ENCODE data around the gene MAGI3. TPM values are rescaled to one million over a fixed set of nuclear protein-coding genes. Genes with fewer than 3 reads are reported as not detected.
"Not testable (repeated sequence)": the region's sequence is repeated elsewhere in the genome, so short reads cannot be mapped to it uniquely, and the experiment has no call there.

Gene MAGI3
- total RNA-seq, 2 donors from 2014 or later: 8.0 to 11.2 TPM

- H3K4me3 Mint-ChIP-seq: no peak overlapping the region
- H3K27me3 Mint-ChIP-seq: no peaks in the 10 kb centered on the region
- ATAC-seq (no peak), DNase-seq (no peak)
- H3K36me3 Mint-ChIP-seq (ENCODE audit: low read depth): peaks cover 3% of the 10 kb centered on the region
- H3K9me3 ChIP-seq (ENCODE audit: control insufficient read depth, low read length, poor library complexity, severe bottlenecking): peaks cover 5% of the 10 kb centered on the region
- H3K4me1 Mint-ChIP-seq: no peaks in the 10 kb centered on the region
- H3K27ac Mint-ChIP-seq: no peak overlapping the region
Measured at GRCh38 chr1:113479713-113480676, 89.7 kb downstream of the MAGI3 start.

DNA sequence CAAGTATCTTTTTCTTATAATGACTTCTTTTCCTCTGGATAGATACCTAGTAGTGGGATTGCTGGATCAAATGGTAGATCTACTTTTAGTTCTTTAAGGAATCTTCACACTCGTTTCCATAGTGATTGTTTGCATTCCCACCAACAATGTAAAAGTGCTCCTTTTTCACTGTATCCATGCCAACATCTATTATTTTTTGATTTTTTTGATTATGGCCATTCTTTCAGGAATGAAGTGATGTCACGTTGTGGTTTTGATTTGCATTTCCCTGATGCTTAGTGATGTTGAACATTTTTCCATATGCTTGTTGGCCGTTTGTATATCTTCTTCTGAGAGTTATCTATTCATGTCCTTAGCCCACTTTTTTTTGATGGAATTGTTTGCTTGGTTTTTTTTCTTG, 94.8 kb downstream of the MAGI3 start:
- not testable (repeated sequence) for H3K4me3 Mint-ChIP-seq; DNase-seq; H3K9me3 ChIP-seq (ENCODE audit: control insufficient read depth, low read length, poor library complexity, severe bottlenecking); H3K27me3 Mint-ChIP-seq; H3K36me3 Mint-ChIP-seq (ENCODE audit: low read depth); H3K4me1 Mint-ChIP-seq; H3K27ac Mint-ChIP-seq; ATAC-seq

DNA sequence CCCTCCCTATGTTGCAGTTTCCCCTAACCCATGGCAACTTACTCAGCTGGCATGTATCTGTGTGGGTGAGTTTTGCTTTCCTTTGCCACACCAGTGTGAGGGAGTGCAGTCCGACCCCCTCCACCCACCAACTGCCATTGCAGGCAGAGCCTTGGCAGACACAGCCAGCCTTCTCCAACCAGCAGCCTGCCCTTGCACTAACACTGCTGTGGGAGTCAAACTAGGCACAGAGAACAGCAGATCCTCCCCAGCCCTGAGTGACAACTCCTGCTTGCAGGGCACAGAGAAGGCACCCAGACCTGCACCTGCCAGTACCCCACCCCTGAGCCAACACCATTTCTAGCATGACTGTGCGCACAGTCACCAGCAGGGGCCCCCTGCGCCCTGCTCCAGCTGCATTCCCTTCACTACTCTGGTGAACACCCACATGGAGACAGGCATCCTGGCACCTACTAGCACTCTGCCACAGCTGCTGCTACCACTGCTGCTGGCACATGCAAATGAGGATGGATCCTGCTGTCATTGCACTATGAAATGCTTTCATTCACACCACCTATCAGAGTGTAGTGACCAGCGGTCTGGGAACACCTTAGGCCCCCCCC, 98.4 kb downstream of the MAGI3 start:
- Mint-ChIP-seq H3K27ac (no peak overlapping the region), H3K36me3 (ENCODE audit: low read depth) (peaks cover 3% of the 10 kb centered on the region), H3K4me1 (no peaks in the 10 kb centered on the region), H3K4me3 (no peak overlapping the region), H3K27me3 (no peaks in the 10 kb centered on the region)
- ATAC-seq (no peak), DNase-seq (no peak)
- H3K9me3 ChIP-seq (ENCODE audit: control insufficient read depth, low read length, poor library complexity, severe bottlenecking): peaks cover 9% of the 10 kb centered on the region

GRCh38 chr1:113490384-113490783, 100.1 kb downstream of the MAGI3 start:
- H3K4me3 Mint-ChIP-seq: no peak overlapping the region
- H3K4me1 Mint-ChIP-seq: no peaks in the 10 kb centered on the region
- peaks cover 11% of the 10 kb centered on the region for H3K9me3 ChIP-seq (ENCODE audit: control insufficient read depth, low read length, poor library complexity, severe bottlenecking)

DNA sequence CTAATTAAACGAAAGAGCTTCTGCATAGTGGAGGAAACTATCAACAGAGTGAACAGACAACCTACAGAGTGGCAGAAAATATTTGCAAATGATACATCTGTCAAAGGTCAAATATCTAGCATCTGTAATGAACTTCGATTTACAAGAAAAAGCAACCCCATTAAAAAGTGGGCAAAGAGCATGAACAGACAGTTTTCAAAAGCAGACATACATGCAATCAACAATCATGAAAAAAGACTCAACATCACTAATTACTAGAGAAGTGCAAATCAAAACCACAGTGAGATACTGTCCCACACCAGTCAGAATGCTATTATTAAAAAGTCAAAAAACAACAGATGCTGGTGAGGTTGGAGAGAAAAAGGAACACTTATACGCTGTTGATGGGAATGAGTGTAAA, 103.2 kb downstream of the MAGI3 start:
- peaks cover 11% of the 10 kb centered on the region for H3K9me3 ChIP-seq (ENCODE audit: control insufficient read depth, low read length, poor library complexity, severe bottlenecking)
- Mint-ChIP-seq H3K4me1 (no peaks in the 10 kb centered on the region), H3K36me3 (ENCODE audit: low read depth) (no peaks in the 10 kb centered on the region), H3K27me3 (no peaks in the 10 kb centered on the region), H3K27ac (no peak overlapping the region), H3K4me3 (no peak overlapping the region)
- DNase-seq (no peak), ATAC-seq (no peak)

More at GRCh38 chr1:113490384-113490783, 100.1 kb downstream of the MAGI3 start:
- no peak for DNase-seq
- no peaks in the 10 kb centered on the region for H3K36me3 Mint-ChIP-seq (ENCODE audit: low read depth)
- H3K27ac Mint-ChIP-seq: no peak overlapping the region
- no peak for ATAC-seq
- no peaks in the 10 kb centered on the region for H3K27me3 Mint-ChIP-seq

DNA sequence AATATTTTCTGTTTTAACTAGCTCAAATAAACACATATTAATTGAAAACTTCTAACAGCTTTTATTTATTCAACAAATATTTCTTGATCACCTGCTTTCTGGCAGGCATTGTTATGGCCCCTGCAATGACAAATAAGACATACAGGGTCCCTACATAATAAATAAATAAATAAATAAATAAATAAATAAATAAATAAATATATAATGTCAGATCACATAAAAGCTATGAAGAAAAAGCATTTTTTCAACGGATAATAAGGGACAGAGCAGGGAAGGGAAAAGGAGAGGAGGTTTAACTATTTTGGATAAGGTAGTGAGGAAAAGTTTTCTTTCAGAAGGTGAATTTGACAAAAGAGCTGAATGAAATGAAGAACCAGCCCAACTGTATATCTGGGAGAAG, 115.0 kb downstream of the MAGI3 start:
- Mint-ChIP-seq H3K4me1 (no peaks in the 10 kb centered on the region), H3K27me3 (no peaks in the 10 kb centered on the region), H3K27ac (no peak overlapping the region), H3K36me3 (ENCODE audit: low read depth) (no peaks in the 10 kb centered on the region), H3K4me3 (no peak overlapping the region)
- no peak for DNase-seq
- no peak for ATAC-seq
- no peaks in the 10 kb centered on the region for H3K9me3 ChIP-seq (ENCODE audit: control insufficient read depth, low read length, poor library complexity, severe bottlenecking)

DNA sequence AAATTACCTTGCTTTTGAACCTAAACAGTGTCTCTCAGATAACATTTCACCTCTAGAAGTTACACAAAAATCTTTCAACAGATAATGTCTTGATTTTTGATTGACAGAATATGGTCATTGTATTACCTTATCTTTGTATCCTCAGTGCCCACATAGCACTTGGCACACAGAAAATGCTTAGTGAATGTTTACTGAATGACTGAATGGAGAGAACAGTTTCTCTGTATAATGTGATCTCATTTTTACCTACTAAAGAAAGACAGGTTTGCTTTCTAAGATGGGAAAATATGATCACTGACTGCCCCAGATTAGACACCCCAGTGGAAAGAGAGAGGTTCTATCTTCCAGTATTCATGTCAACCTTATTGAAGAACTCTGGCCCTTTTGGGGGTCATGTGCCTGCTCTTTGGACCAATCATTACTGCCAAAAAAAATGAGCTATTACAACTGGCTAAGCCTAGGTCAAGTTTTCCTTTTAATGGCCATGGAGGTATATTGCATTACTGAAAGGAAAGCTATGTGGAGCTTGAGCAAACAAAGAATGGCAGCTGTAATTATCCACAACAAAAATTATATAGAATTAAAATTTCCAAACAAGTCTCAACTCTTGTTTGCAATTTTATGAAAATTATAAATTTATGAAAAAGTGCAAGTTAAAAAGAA, 117.4 kb downstream of the MAGI3 start:
- no peak overlapping the region for H3K27ac Mint-ChIP-seq
- no peaks in the 10 kb centered on the region for H3K36me3 Mint-ChIP-seq (ENCODE audit: low read depth)
- H3K4me3 Mint-ChIP-seq: no peak overlapping the region
- H3K9me3 ChIP-seq (ENCODE audit: control insufficient read depth, low read length, poor library complexity, severe bottlenecking): peaks cover 3% of the 10 kb centered on the region
- no peak for DNase-seq
- H3K4me1 Mint-ChIP-seq: no peaks in the 10 kb centered on the region
- no peaks in the 10 kb centered on the region for H3K27me3 Mint-ChIP-seq
- ATAC-seq: no peak

GRCh38 chr1:113508364-113509164, 118.2 kb downstream of the MAGI3 start:
- ATAC-seq (no peak), DNase-seq (no peak)
- H3K27me3 Mint-ChIP-seq: no peaks in the 10 kb centered on the region
- no peaks in the 10 kb centered on the region for H3K4me1 Mint-ChIP-seq
- H3K4me3 Mint-ChIP-seq: no peak overlapping the region
- no peaks in the 10 kb centered on the region for H3K36me3 Mint-ChIP-seq (ENCODE audit: low read depth)
- no peak overlapping the region for H3K27ac Mint-ChIP-seq
- H3K9me3 ChIP-seq (ENCODE audit: control insufficient read depth, low read length, poor library complexity, severe bottlenecking): peaks cover 3% of the 10 kb centered on the region

GRCh38 chr1:113509766-113510165, 119.5 kb downstream of the MAGI3 start:
- not testable (repeated sequence) for ATAC-seq; DNase-seq; H3K9me3 ChIP-seq (ENCODE audit: control insufficient read depth, low read length, poor library complexity, severe bottlenecking); H3K36me3 Mint-ChIP-seq (ENCODE audit: low read depth); H3K4me3 Mint-ChIP-seq; H3K4me1 Mint-ChIP-seq; H3K27me3 Mint-ChIP-seq; H3K27ac Mint-ChIP-seq

DNA sequence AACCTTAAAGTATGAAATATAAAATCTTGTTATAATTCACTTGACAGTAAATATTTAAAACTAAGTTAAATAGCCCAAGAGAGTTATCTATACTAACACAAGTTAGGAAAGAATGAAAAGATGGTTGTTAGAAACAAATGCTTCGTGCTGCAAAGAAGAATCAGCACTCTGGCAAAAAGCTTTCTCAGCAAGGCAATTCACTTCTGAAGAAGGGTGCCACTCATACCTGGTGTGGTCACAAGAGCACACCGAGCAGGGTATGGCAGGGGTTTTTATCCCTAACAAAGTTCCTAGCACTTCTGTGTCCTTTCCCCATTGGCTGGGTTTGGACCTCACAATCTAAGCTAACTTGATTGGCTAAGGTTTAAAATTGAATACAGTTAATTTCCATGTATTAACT, 121.0 kb downstream of the MAGI3 start:
- DNase-seq (no peak), ATAC-seq (no peak)
- H3K4me3 Mint-ChIP-seq: no peak overlapping the region
- H3K9me3 ChIP-seq (ENCODE audit: control insufficient read depth, low read length, poor library complexity, severe bottlenecking): peaks cover 3% of the 10 kb centered on the region
- no peak overlapping the region for H3K27ac Mint-ChIP-seq
- no peaks in the 10 kb centered on the region for H3K27me3 Mint-ChIP-seq
- no peaks in the 10 kb centered on the region for H3K4me1 Mint-ChIP-seq
- no peaks in the 10 kb centered on the region for H3K36me3 Mint-ChIP-seq (ENCODE audit: low read depth)

DNA sequence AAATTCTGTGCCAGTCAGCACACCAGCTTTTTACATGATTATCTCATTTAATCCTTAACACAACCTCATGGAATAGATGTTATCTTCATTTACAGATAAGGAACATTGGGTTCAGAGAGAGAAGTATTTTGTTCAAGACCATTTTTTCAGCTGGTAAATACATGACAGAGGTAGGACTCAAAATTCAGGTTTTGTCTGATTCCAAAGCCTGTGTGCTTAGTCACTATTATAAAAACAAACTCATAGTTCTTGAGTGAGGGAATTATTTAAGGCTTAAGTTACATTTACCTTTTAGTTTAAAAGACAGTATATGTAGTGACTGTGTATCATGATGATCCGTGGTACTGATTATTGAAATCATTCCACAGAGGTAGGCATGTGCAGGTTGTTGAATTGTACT, 125.2 kb downstream of the MAGI3 start:
- no peak for DNase-seq

DNA sequence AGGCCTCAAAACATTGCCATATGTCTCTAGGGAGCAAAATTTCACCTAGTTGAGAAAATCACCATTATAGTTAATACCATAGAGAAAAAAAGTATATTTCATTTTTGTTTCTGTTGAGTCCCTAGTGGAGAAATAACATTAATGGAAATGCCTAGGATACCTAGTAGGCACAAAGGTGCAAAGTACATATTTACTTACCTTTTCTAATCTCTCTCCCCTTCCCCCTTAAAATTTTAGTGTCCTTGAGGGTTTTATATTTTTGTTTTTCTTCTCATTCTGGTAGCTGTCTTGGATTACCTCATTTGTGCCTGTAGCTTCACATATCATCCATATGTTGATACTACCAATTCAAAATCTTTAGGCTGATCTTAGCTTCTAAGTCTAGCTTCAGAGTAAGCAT, 127.0 kb downstream of the MAGI3 start:
- H3K4me3 Mint-ChIP-seq: no peak overlapping the region
- no peaks in the 10 kb centered on the region for H3K36me3 Mint-ChIP-seq (ENCODE audit: low read depth)
- H3K27me3 Mint-ChIP-seq: no peaks in the 10 kb centered on the region
- ATAC-seq: no peak
- no peaks in the 10 kb centered on the region for H3K9me3 ChIP-seq (ENCODE audit: control insufficient read depth, low read length, poor library complexity, severe bottlenecking)
- peaks cover 11% of the 10 kb centered on the region for H3K4me1 Mint-ChIP-seq
- no peak overlapping the region for H3K27ac Mint-ChIP-seq
- no peak for DNase-seq

More for the DNA sequence above, 125.2 kb downstream of the MAGI3 start:
- Mint-ChIP-seq H3K36me3 (ENCODE audit: low read depth) (no peaks in the 10 kb centered on the region), H3K27ac (no peak overlapping the region), H3K4me3 (no peak overlapping the region), H3K4me1 (peaks cover 11% of the 10 kb centered on the region), H3K27me3 (no peaks in the 10 kb centered on the region)
- no peak for ATAC-seq
- peaks cover 3% of the 10 kb centered on the region for H3K9me3 ChIP-seq (ENCODE audit: control insufficient read depth, low read length, poor library complexity, severe bottlenecking)

DNA sequence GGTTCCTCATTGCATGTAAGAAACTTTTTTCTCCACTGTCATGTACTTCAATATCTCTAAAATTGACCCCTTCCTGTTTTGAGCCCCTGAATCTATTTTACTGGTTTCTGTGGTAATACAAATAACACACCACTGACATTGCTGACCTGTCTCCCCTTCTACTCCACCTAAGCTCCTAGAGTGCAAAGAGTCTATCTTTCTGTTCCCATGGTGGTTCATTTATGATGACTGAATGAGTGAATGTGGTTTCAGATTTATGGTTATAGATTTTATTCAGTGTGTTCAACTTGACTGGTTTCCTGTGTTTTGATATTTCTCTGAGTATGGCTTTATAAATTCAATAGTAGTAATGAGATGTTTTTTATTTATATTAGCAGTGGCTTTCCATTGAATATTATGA, 127.7 kb downstream of the MAGI3 start:
- no peaks in the 10 kb centered on the region for H3K36me3 Mint-ChIP-seq (ENCODE audit: low read depth)
- H3K4me1 Mint-ChIP-seq: peaks cover 11% of the 10 kb centered on the region
- no peaks in the 10 kb centered on the region for H3K9me3 ChIP-seq (ENCODE audit: control insufficient read depth, low read length, poor library complexity, severe bottlenecking)
- H3K27me3 Mint-ChIP-seq: no peaks in the 10 kb centered on the region
- no peak overlapping the region for H3K4me3 Mint-ChIP-seq
- no peak overlapping the region for H3K27ac Mint-ChIP-seq
- ATAC-seq (no peak), DNase-seq (no peak)
